AG04449 (cell line): Measurements from ENCODE around the gene CEP85L.

Experiments
- CTCF ChIA-PET: fragments of 350-600 bp; formaldehyde crosslinking; extraction: SDS; loops from one replicate; lab custom pipeline; 2021; ENCODE audit warnings: antibody characterized with exemption; lab: Yijun Ruan, JAX
- POLR2A ChIA-PET: fragments of 400-600, 350-600 bp; formaldehyde crosslinking; extraction: SDS; loops from one replicate; lab custom pipeline; 2020; ENCODE audit warnings: antibody characterized with exemption, inconsistent platforms; lab: Yijun Ruan, JAX
- DNase-seq: peaks from one replicate; pipeline ENCODE4 v3.0.0-alpha.2; 2010; ENCODE audit warnings: low read depth, low spot score
- H3K4me3 ChIP-seq: 2 replicates; pipeline ENCODE4 v1.5.1; 2011; ENCODE audit warnings: low read depth, mild to moderate bottlenecking, control low read depth, low read length
- TF ChIP-seq, protein P1 (sequence below): IDR thresholded peaks from one replicate; pipeline ENCODE4 v1.5.1; 2011; ENCODE audit warnings: mild to moderate bottlenecking, moderate library complexity, low read length, control low read depth, inconsistent platforms; ENCODE audit not compliant: insufficient read depth; ENCODE audit errors: missing control alignments

Gene CEP85L

DNA sequence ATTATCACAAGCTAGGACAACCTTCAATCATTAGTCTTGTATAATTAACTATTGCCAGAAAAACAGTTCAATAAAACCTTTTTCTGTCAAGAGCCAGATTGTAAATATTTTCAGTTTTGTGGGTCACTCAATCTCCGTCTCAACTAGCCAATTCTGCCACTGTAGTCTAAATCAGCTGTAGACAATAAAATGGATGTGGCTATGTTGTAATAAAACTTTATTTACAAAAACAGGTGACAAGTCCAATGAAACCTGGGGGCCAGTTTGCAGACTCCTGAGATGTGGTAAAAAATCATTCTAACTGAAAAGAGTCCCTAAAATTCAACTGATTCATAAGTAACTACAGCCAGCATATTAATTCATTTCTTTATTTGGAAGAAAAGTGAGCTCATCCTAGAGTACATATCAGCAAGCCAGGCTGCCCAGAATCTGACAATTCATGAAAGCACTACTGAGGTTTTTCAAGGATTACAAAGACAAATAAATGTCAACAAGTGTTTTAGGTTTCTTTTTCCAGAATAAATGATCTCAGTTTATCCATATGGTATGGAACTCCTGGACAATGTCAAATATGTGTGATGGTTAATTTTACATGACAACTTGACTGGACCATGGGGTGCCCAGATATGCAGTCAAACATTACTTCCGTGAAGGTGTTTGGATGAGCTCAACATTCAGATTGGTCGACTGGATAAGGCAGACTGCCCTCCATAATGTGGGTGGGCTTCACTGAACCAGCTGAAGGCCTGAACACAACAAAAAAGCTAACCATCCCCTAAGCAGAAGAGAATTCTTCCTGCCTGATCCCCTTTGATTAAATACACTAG lies 15.3 kb downstream of the CEP85L start:
- ChIA-PET POLR2A (interaction anchor here (0.7 kb wide), 1 partner anchor 20 kb away, joined by 3 read pairs; no protein-coding TSS in a partner anchor), CTCF (interaction anchor here (0.9 to 1.6 kb wide), 2 partner anchors 9 to 18 kb away, joined by 3 read pairs; no protein-coding TSS in a partner anchor)
- DNase-seq = no peak
- TF ChIP-seq, protein P1, sequence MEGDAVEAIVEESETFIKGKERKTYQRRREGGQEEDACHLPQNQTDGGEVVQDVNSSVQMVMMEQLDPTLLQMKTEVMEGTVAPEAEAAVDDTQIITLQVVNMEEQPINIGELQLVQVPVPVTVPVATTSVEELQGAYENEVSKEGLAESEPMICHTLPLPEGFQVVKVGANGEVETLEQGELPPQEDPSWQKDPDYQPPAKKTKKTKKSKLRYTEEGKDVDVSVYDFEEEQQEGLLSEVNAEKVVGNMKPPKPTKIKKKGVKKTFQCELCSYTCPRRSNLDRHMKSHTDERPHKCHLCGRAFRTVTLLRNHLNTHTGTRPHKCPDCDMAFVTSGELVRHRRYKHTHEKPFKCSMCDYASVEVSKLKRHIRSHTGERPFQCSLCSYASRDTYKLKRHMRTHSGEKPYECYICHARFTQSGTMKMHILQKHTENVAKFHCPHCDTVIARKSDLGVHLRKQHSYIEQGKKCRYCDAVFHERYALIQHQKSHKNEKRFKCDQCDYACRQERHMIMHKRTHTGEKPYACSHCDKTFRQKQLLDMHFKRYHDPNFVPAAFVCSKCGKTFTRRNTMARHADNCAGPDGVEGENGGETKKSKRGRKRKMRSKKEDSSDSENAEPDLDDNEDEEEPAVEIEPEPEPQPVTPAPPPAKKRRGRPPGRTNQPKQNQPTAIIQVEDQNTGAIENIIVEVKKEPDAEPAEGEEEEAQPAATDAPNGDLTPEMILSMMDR = no peak
- no peak overlapping the region for H3K4me3 ChIP-seq

DNA sequence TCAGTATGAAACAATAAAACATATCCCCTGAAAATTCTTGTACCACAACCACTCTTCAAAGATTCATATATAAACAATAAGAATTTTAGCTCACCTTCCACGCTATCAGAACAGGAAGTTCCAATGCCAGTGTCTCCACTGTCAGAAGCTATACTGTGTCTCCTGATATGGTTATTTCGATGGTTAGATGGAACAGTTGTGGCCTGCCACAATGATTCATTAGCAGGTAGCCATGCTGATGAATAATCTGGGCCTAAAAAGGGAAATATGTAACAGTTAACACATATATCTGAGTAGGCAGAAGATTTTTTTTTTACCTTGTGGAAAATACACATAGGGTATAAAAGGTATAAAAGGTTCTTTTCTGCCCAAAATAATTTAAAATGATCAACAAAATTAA lies 19.0 kb downstream of the CEP85L start:
- ChIA-PET CTCF (interaction anchor here (0.9 to 1.3 kb wide), 2 partner anchors 12 to 102 kb away, joined by 3 to 4 read pairs; no protein-coding TSS in a partner anchor), POLR2A (no interaction called here)
- no peak for DNase-seq
- TF ChIP-seq, protein P1 = no peak
- no peak overlapping the region for H3K4me3 ChIP-seq

DNA sequence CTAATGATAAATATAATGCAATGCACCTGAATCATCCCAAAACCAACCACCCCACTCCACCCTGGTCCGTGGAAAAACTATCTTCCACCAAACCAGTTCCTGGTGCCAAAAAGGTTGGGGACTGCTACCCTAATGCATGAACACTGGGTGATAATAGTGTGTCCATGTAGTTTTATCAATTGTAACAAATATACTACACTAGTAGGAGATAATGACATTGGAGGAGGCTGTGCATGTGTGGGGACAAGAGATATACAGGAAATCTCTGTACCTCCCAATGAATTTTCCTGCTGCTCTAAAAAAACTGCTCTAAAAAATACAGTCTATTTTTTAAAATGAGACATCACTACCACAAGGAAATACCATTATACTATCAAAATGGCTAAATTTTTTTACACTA lies 20.5 kb downstream of the CEP85L start:
- CTCF ChIA-PET = no interaction called here
- TF ChIP-seq, protein P1 = no peak
- POLR2A ChIA-PET = no interaction called here
- H3K4me3 ChIP-seq = no peak overlapping the region
- no peak for DNase-seq

DNA sequence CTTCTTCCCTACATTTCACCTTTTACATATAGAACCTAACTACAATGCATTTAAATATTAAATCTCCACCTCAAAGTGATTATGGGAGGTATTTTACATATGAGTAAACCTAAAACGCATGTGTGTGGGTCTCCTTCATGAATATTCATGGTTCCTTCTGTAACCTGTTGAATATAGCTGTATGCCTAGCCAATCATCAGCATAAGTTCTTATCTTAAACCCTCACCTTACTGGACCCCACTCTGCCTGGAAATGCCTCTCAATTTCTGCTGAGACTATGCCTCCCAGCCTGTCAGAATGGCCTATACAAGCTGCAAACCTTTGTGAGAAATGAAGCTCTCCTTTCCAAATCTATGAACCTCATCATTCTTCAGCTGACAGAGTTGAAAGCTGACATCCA lies 21.3 kb downstream of the CEP85L start:
- DNase-seq = no peak
- no peak overlapping the region for H3K4me3 ChIP-seq
- TF ChIP-seq, protein P1 = no peak
- ChIA-PET CTCF (interaction anchor here (0.7 to 1.3 kb wide), 2 partner anchors 9 to 12 kb away, joined by 3 read pairs; no protein-coding TSS in a partner anchor), POLR2A (no interaction called here)

DNA sequence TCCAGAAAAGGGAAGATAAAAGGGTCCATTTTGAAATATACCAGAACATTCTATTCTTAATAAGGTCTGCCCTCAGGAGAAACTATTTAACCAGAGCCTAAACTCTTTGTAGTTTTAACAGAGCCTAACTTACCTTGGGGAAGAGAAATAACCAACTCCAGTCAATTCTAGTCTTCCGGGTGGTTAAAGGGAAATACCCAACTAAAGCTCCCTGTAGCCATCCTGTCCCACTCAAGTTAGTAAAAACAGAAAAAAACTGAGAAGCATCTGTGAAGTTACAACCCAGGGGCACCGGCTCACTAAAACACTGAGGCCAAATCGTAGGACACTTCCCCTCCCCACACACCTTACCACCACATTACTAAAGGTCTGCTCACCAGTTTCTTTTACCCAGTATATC lies 23.7 kb downstream of the CEP85L start:
- POLR2A ChIA-PET = no interaction called here
- CTCF ChIA-PET = interaction anchor here (0.9 to 1.3 kb wide), 2 partner anchors 8 to 11 kb away, joined by 3 read pairs; no protein-coding TSS in a partner anchor
- DNase-seq = no peak
- H3K4me3 ChIP-seq = no peak overlapping the region
- TF ChIP-seq, protein P1 = no peak

DNA sequence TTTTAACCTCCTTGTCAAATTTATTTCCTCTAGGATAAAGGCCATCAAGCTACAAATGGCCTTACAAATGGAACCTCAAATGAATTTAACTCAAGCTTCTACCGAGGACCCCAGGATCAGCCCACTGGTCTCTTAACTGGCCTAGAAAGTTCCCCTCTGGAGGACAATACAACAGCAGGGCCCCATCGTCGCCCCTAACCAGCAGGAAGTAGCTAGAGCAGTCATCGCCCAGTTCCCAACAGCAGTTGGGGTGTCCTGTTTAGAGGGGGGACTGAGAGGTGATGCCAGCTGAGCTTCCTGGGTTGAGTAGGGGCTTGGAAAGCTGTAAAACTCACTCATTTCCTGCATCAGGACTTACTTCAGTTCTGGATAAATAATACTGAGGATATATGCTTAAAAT lies 25.6 kb downstream of the CEP85L start:
- ChIA-PET CTCF (interaction anchor here (0.9 to 2.4 kb wide), 2 partner anchors 9 to 46 kb away, joined by 4 to 8 read pairs; no protein-coding TSS in a partner anchor), POLR2A (no interaction called here)

More for the DNA sequence above, 25.6 kb downstream of the CEP85L start:
- DNase-seq = no peak
- H3K4me3 ChIP-seq = no peak overlapping the region
- TF ChIP-seq, protein P1 = no peak
